HEK293 (cell line): ENCODE results near the gene LNP1.

Experiments used
- CTCF ChIA-PET: fragments of 350-600 bp; formaldehyde crosslinking; extraction: SDS; loops from one replicate; lab custom pipeline; 2021; ENCODE audit warnings: antibody characterized with exemption; lab: Yijun Ruan, JAX
- POLR2A ChIA-PET: fragments of 300-600 bp; formaldehyde crosslinking; extraction: SDS; loops from one replicate; lab custom pipeline; 2020; ENCODE audit warnings: antibody characterized with exemption, inconsistent platforms; lab: Yijun Ruan, JAX
- H3K27ac ChIP-seq: fragments of 200-500 bp; sonication (Bioruptor generic); 2 replicates; pipeline ENCODE4 v1.5.1; 2014; ENCODE audit warnings: low read depth, low read length, control low read depth, inconsistent platforms; ENCODE audit errors: extremely low read depth
- H3K36me3 ChIP-seq, 2 experiments: fragments of 200-500 bp in 1 of 2; sonication (Bioruptor generic) in 1 of 2; 1 replicate in 1 of 2; 2 replicates in 1 of 2; pipeline ENCODE4 v1.5.1; 2014 to 2017; ENCODE audit warnings: inconsistent platforms in 2 of 2, low read length in 2 of 2; ENCODE audit not compliant: control insufficient read depth in 2 of 2, insufficient read depth in 1 of 2
- H3K4me1 ChIP-seq: fragments of 200-500 bp; sonication (Bioruptor generic); 2 replicates; pipeline ENCODE4 v1.5.1; 2014; ENCODE audit warnings: mild to moderate bottlenecking, low read length, inconsistent platforms; ENCODE audit not compliant: control insufficient read depth, insufficient read depth
- H3K4me3 ChIP-seq: 2 replicates; pipeline ENCODE4 v1.5.1; 2011; ENCODE audit warnings: low read depth, mild to moderate bottlenecking, control low read depth, low read length, moderate library complexity
- H3K9me3 ChIP-seq: fragments of 200-500 bp; sonication (Bioruptor generic); 2 replicates; pipeline ENCODE4 v1.5.1; 2014; ENCODE audit warnings: low read depth, low read length, inconsistent platforms; ENCODE audit not compliant: control insufficient read depth, insufficient read depth
- ELK4 ChIP-seq: IDR thresholded peaks from 2 replicates; pipeline ENCODE4 v1.6.1; 2011; ENCODE audit warnings: mild to moderate bottlenecking, low read depth, low read length, borderline replicate concordance
- HIC1 ChIP-seq: fragments of 450-650 bp; formaldehyde crosslinking; IDR thresholded peaks from 2 replicates; pipeline ENCODE4 v1.5.1; 2016; ENCODE audit warnings: missing biosample characterization, missing genetic modification characterization
- MYNN ChIP-seq: fragments of 450-650 bp; formaldehyde crosslinking; IDR thresholded peaks from 2 replicates; pipeline ENCODE4 v1.5.1; 2016; ENCODE audit warnings: missing biosample characterization, missing genetic modification characterization, borderline replicate concordance
- OSR2 ChIP-seq: fragments of 450-650 bp; formaldehyde crosslinking; IDR thresholded peaks from 2 replicates; pipeline ENCODE4 v1.5.1; 2016; ENCODE audit warnings: missing biosample characterization, missing genetic modification characterization
- PRDM6 ChIP-seq: fragments of 450-650 bp; formaldehyde crosslinking; IDR thresholded peaks from 2 replicates; pipeline ENCODE4 v1.5.1; 2017; ENCODE audit warnings: missing biosample characterization, missing genetic modification characterization
- SALL2 ChIP-seq: fragments of 450-650 bp; formaldehyde crosslinking; IDR thresholded peaks from 2 replicates; pipeline ENCODE4 v1.5.0; 2017; ENCODE audit warnings: missing biosample characterization, mild to moderate bottlenecking, missing genetic modification characterization, borderline replicate concordance
- ZFP69B ChIP-seq: fragments of 450-650 bp; formaldehyde crosslinking; IDR thresholded peaks from 2 replicates; pipeline ENCODE4 v1.5.1; 2016; ENCODE audit warnings: missing biosample characterization, missing genetic modification characterization
- ZNF112 ChIP-seq: fragments of 450-650 bp; formaldehyde crosslinking; IDR thresholded peaks from 2 replicates; pipeline ENCODE4 v1.5.0; 2017; ENCODE audit warnings: missing biosample characterization, missing genetic modification characterization
- ZNF114 ChIP-seq: fragments of 450-650 bp; formaldehyde crosslinking; IDR thresholded peaks from 2 replicates; pipeline ENCODE4 v1.5.0; 2017; ENCODE audit warnings: missing biosample characterization, missing genetic modification characterization
- ZNF138 ChIP-seq: fragments of 450-650 bp; formaldehyde crosslinking; IDR thresholded peaks from 2 replicates; pipeline ENCODE4 v1.5.1; 2016; ENCODE audit warnings: missing biosample characterization, missing genetic modification characterization, borderline replicate concordance
- ZNF202 ChIP-seq: fragments of 450-650 bp; formaldehyde crosslinking; IDR thresholded peaks from 2 replicates; pipeline ENCODE4 v1.5.1; 2016; ENCODE audit warnings: missing biosample characterization, missing genetic modification characterization, borderline replicate concordance
- ZNF335 ChIP-seq: fragments of 450-650 bp; formaldehyde crosslinking; conservative IDR thresholded peaks from 2 replicates; pipeline ENCODE4 v1.5.1; 2016; ENCODE audit warnings: missing biosample characterization, missing genetic modification characterization
- ZNF404 ChIP-seq: fragments of 450-650 bp; formaldehyde crosslinking; IDR thresholded peaks from 2 replicates; pipeline ENCODE4 v1.5.1; 2017; ENCODE audit warnings: missing biosample characterization, missing genetic modification characterization
- ZNF510 ChIP-seq: fragments of 450-650 bp; formaldehyde crosslinking; IDR thresholded peaks from 2 replicates; pipeline ENCODE4 v1.5.1; 2018; ENCODE audit warnings: mild to moderate bottlenecking, missing genetic modification characterization, missing biosample characterization; ENCODE audit not compliant: insufficient replicate concordance
- ZNF513 ChIP-seq: fragments of 450-650 bp; IDR thresholded peaks from 2 replicates; pipeline ENCODE4 v1.5.1; 2018; ENCODE audit warnings: missing biosample characterization, missing genetic modification characterization
- ZNF514 ChIP-seq: fragments of 450-650 bp; formaldehyde crosslinking; IDR thresholded peaks from 2 replicates; pipeline ENCODE4 v1.5.1; 2016; ENCODE audit warnings: missing biosample characterization, missing genetic modification characterization
- ZNF529 ChIP-seq: fragments of 450-650 bp; formaldehyde crosslinking; IDR thresholded peaks from 2 replicates; pipeline ENCODE4 v1.5.1; 2017; ENCODE audit warnings: missing genetic modification characterization, missing biosample characterization; ENCODE audit not compliant: insufficient replicate concordance
- ZNF548 ChIP-seq: fragments of 450-650 bp; formaldehyde crosslinking; IDR thresholded peaks from 2 replicates; pipeline ENCODE4 v1.5.1; 2016; ENCODE audit warnings: missing biosample characterization, missing genetic modification characterization
- ZNF561 ChIP-seq: fragments of 450-650 bp; IDR thresholded peaks from 2 replicates; pipeline ENCODE4 v1.5.1; 2018; ENCODE audit warnings: missing biosample characterization, missing genetic modification characterization, borderline replicate concordance
- ZNF645 ChIP-seq: fragments of 450-650 bp; formaldehyde crosslinking; IDR thresholded peaks from 2 replicates; pipeline ENCODE4; 2016; ENCODE audit warnings: missing biosample characterization, missing genetic modification characterization
- ZNF660 ChIP-seq: fragments of 450-650 bp; IDR thresholded peaks from 2 replicates; pipeline ENCODE4 v1.5.1; 2018; ENCODE audit warnings: missing biosample characterization, mild to moderate bottlenecking, missing genetic modification characterization
- ZNF664 ChIP-seq: fragments of 450-650 bp; formaldehyde crosslinking; IDR thresholded peaks from 2 replicates; pipeline ENCODE4 v1.5.1; 2016; ENCODE audit warnings: missing biosample characterization, missing genetic modification characterization
- ZNF677 ChIP-seq: fragments of 450-650 bp; IDR thresholded peaks from 2 replicates; pipeline ENCODE4 v1.5.0; 2018; ENCODE audit warnings: missing biosample characterization, mild to moderate bottlenecking, missing genetic modification characterization, moderate library complexity
- ZNF692 ChIP-seq: fragments of 450-650 bp; formaldehyde crosslinking; IDR thresholded peaks from 2 replicates; pipeline ENCODE4 v1.5.1; 2016; ENCODE audit warnings: missing biosample characterization, missing genetic modification characterization
- ZNF707 ChIP-seq: fragments of 450-650 bp; formaldehyde crosslinking; IDR thresholded peaks from 2 replicates; pipeline ENCODE4 v1.5.1; 2016; ENCODE audit warnings: missing biosample characterization, missing genetic modification characterization
- ZNF747 ChIP-seq: fragments of 450-650 bp; formaldehyde crosslinking; IDR thresholded peaks from 2 replicates; pipeline ENCODE4 v1.5.1; 2016; ENCODE audit warnings: missing biosample characterization, missing genetic modification characterization
- ZNF785 ChIP-seq: fragments of 450-650 bp; formaldehyde crosslinking; IDR thresholded peaks from 2 replicates; pipeline ENCODE4 v1.5.1; 2016; ENCODE audit warnings: missing biosample characterization, missing genetic modification characterization
- ZNF792 ChIP-seq: fragments of 450-650 bp; formaldehyde crosslinking; IDR thresholded peaks from 2 replicates; pipeline ENCODE4 v1.5.1; 2016; ENCODE audit warnings: missing biosample characterization, missing genetic modification characterization

LNP1 gene

GRCh38 chr3:100403362-100404249 lies 2.3 kb downstream of the LNP1 start:
- ChIA-PET POLR2A (no interaction called here), CTCF (interaction anchor here (1.3 kb wide), 1 partner anchor 68 kb away, joined by 4 read pairs; no protein-coding TSS in a partner anchor)
- Histone ChIP-seq H3K4me3 (no peak overlapping the region), H3K4me1 (no peaks in the 10 kb centered on the region), H3K36me3 (no peaks in the 10 kb centered on the region), H3K9me3 (no peaks in the 10 kb centered on the region), H3K27ac (peak overlapping the region; percentile 11; the same call in 1 of the 2 replicates)
- TF ChIP-seq ZNF707 = no peak
- TF ChIP-seq ZNF510 (tag by site-specific recombination) = no peak
- TF ChIP-seq ZNF202 (tag by site-specific recombination) = no peak
- no peak for TF ChIP-seq ZNF561 (tag by site-specific recombination)
- TF ChIP-seq ZNF645 = no peak
- TF ChIP-seq ZFP69B = no peak
- TF ChIP-seq ZNF513 (tag by site-specific recombination) = no peak
- no peak for TF ChIP-seq ZNF514 (tag by site-specific recombination)
- no peak for TF ChIP-seq MYNN (tag by site-specific recombination)
- no peak for TF ChIP-seq ZNF785 (tag by site-specific recombination)
- no peak for TF ChIP-seq HIC1 (tag by site-specific recombination)
- peak; percentile 99 for TF ChIP-seq ZNF664 (tag by site-specific recombination)
- TF ChIP-seq ZNF692 (tag by site-specific recombination) = 0 out of 2 replicates have a peak, but pooled peaks have one; percentile 16
- TF ChIP-seq ELK4 = no peak
- no peak for TF ChIP-seq ZNF677
- peak; percentile 56; the same call in 1 of the 2 replicates for TF ChIP-seq OSR2 (tag by site-specific recombination)
- no peak for TF ChIP-seq SALL2 (tag by site-specific recombination)
- TF ChIP-seq ZNF335 (tag by site-specific recombination) = peak; percentile 95
- TF ChIP-seq ZNF114 = no peak
- no peak for TF ChIP-seq ZNF792 (tag by site-specific recombination)
- no peak for TF ChIP-seq ZNF747
- no peak for TF ChIP-seq ZNF138 (tag by site-specific recombination)
- no peak for TF ChIP-seq ZNF548 (tag by site-specific recombination)
- TF ChIP-seq ZNF404 = no peak
- no peak for TF ChIP-seq ZNF112 (tag by site-specific recombination)
- 0 out of 2 replicates have a peak, but pooled peaks have one; percentile 7 for TF ChIP-seq ZNF660 (tag by site-specific recombination)
- peak; percentile 59; the same call in 1 of the 2 replicates for TF ChIP-seq PRDM6 (tag by site-specific recombination)
- no peak for TF ChIP-seq ZNF529 (tag by site-specific recombination)
